Spleen (tissue), 11 donors: ENCODE results near the gene TMEM214. TPM values are rescaled to one million over a fixed set of nuclear protein-coding genes. Genes with fewer than 3 reads are reported as not detected.

ENCODE experiments used
- DNase-seq: peaks from one replicate; pipeline ENCODE4 v3.0.0-alpha.2; 2020
- H3K27ac ChIP-seq, 8 donors: fragments of 200-600 bp; sonication (generic) in 7 of 8; 1 replicate in 4 of 8; 2 replicates in 4 of 8; pipeline versions ENCODE4 v1.5.0 to v1.8.0; 2016 to 2021; ENCODE audit warnings: inconsistent platforms in 4 of 8, mild to moderate bottlenecking in 4 of 8, moderate library complexity in 1 of 8
- H3K27me3 ChIP-seq, 7 donors: fragments of 200-600 bp; sonication (generic) in 6 of 7; replicated peaks in 1 of 7; 1 replicate in 4 of 7; 2 replicates in 3 of 7; pipeline versions ENCODE4 v1.5.0 to v1.8.0; 2016 to 2021; ENCODE audit warnings: inconsistent platforms in 3 of 7, mild to moderate bottlenecking in 1 of 7
- H3K36me3 ChIP-seq, 6 donors: fragments of 200-600 bp; sonication (generic) in 5 of 6; 1 replicate in 4 of 6; 2 replicates in 2 of 6; pipeline versions ENCODE4 v1.5.0 to v1.8.0; 2016 to 2021; ENCODE audit warnings: inconsistent platforms in 2 of 6
- H3K4me1 ChIP-seq, 6 donors: fragments of 200-600 bp; sonication (generic) in 5 of 6; 1 replicate in 3 of 6; 2 replicates in 3 of 6; pipeline versions ENCODE4 v1.5.0 to v1.8.0; 2016 to 2021; ENCODE audit warnings: inconsistent platforms in 3 of 6
- H3K4me3 ChIP-seq, 8 donors: fragments of 200-600 bp; sonication (generic) in 7 of 8; 1 replicate in 4 of 8; 2 replicates in 4 of 8; pipeline versions ENCODE4 v1.5.0 to v1.8.0; 2016 to 2021; ENCODE audit warnings: inconsistent platforms in 4 of 8, mild to moderate bottlenecking in 4 of 8, moderate library complexity in 2 of 8
- H3K9me3 ChIP-seq, 8 donors: fragments of 200-600 bp; sonication (generic) in 7 of 8; 1 replicate in 4 of 8; 2 replicates in 4 of 8; pipeline versions ENCODE4 v1.5.0 to v1.8.0; 2016 to 2021; ENCODE audit warnings: inconsistent platforms in 4 of 8
- POLR2A ChIP-seq, 3 donors: fragments of 450-650 bp; IDR thresholded peaks; one replicate each; pipeline ENCODE4 v1.5.1; 2017; ENCODE audit warnings: antibody characterized with exemption in 3 of 3, mild to moderate bottlenecking in 1 of 3
- POLR2AphosphoS5 ChIP-seq, 3 donors: sonication (generic); formaldehyde crosslinking; IDR thresholded peaks; one replicate each; pipeline ENCODE4 v1.5.1; 2017; ENCODE audit warnings: antibody characterized with exemption in 3 of 3
- WGBS, 5 donors: extraction: QIAGEN DNeasy Blood & Tissue Kit in 3 of 5; methylation state at CpG; one replicate each; pipeline versions ENCODE4 v1.1.5 to v1.1.7; 2013 to 2018; 5-methylcytosine and 5-hydroxymethylcytosine counted together
- intact Hi-C: fragments of 100-400 bp; cut with DNase I; formaldehyde crosslinking; loops from one replicate; pipeline ENCODE4 v1.15.0; 2023; ENCODE audit warnings: low total_unique reads
- polyA plus RNA-seq, 3 donors: library from polyadenylated mRNA; stranded (reverse); fragments of 200-250 nt; gene quantifications; one replicate each; pipeline ENCODE4 v1.2.1, GENCODE V29; 2013
- total RNA-seq, 7 donors: library from RNA; depleted of rRNA in 3 of 7; stranded (reverse); fragments of >200 nt in 3 of 7; fragmentation: NEBNext Ultra II Directional in 4 of 7; extraction: Animal tissue kit (Norgen Biotek cat#: 25700) in 4 of 7; gene quantifications; one replicate each; pipeline versions ENCODE4 v1.1.0 to v1.2.1, GENCODE V29; 2016 to 2021
- TF ChIP-seq, protein P1 (sequence below), 11 experiments: fragments of 200-600 bp in 7 of 11; fragments of 450-650 bp in 4 of 11; sonication (generic) in 4 of 11; IDR thresholded peaks in 8 of 11; conservative IDR thresholded peaks in 3 of 11; 1 replicate in 7 of 11; 2 replicates in 4 of 11; pipeline versions ENCODE4 v1.4.0 to v1.8.0; 2016 to 2021; ENCODE audit warnings: antibody characterized with exemption in 11 of 11, inconsistent platforms in 4 of 11, mild to moderate bottlenecking in 1 of 11
- donor health status: healthy with polysubstance abuse.
- donor health status: DM: no; HTN: no; CAD: no; lungs with moderate emphysema.
- donor health status: DM: no; HTN: no; CAD: no.
- donor health status: Bipolar disorder and iron deficiency.
- donor health status: healthy.
- donor health status: DM: no; HTN: no; CAD: no.
- donor health status: DM: yes; HTN: yes; CAD: no.

TMEM214 gene
- total and polyA plus RNA-seq, 10 donors: 22.3 to 93.1 (median 68.8) TPM

DNA sequence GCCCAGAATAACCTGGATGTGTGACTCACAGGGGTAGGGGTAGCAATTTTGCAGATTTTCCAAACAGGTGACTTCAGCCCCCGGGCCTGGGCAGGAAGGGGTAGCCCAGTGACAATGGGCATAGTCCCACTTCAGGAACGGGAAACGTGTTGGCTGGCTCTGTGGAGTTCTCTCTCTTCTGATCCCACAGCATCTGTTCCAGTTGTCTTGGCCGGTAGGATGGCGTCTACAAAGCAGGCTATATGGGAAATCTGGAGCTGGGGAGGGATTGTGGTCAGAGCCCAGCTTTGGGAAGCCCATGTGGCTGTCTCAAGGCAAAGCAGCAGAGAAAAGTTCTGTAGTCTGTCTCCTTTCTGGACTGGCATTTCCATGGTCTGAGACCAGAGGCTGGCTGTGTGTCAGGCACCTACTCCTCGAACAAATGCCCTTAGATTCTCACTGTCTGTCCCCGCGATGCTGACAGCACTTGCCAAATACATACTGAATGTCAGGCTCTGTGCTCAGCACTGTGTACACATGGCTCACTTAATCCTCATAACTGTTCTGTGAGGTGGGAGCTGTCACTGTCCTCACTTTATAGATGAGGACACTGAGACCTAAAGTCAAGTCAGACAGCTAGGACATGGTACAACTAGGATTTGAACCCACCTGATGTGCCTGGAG lies 17.9 kb upstream of the TMEM214 start:
- intact Hi-C loops: loop anchor here (5.0 kb wide), 1 partner anchor 58 kb away; no protein-coding TSS in a partner anchor
- WGBS, 5 donors: 86 to 96% (median 92%) methylated on average over 7 to 8 of the region's 8 CpGs

DNA sequence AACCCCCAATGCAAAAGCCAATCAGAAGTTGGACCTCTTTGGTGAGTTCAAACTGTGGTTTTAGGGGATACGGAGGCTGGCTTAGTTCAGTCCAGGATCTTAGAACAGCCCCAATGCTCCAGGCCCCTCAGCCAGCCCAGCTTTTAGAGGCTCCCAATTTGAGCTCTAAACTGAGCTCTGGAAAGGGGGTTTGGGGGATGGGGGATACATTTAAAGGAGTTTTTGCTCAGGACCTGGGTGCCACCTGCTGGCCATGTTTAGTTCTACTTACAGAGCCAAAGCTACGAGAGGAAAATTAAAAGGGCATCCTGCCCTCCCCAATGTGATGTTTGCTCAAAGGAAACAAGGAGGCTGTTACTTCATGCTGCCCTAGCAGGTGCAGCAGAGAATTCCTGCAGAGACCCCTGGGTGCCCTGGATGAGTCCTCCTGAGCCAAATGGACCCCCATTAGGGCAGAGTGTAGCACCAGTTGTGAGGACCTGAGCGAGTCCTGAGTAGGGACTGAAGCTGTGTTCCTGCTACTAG lies 15.9 kb upstream of the TMEM214 start:
- no peaks in the 10 kb centered on the region for H3K36me3 ChIP-seq
- no peaks in the 10 kb centered on the region for H3K9me3 ChIP-seq
- peaks cover 0 to 30% (median 5%) of the 10 kb centered on the region in 6 donors for H3K4me1 ChIP-seq
- DNase-seq: no peak
- peak overlapping the region in 2 of 8 donors; percentile 44 to 50 for H3K27ac ChIP-seq
- intact Hi-C loops: loop anchor here (5.0 kb wide), 1 partner anchor 60 kb away; no protein-coding TSS in a partner anchor
- TF ChIP-seq POLR2A (IDR thresholded peaks at IDR 0.05): no peak
- TF ChIP-seq, protein P1, sequence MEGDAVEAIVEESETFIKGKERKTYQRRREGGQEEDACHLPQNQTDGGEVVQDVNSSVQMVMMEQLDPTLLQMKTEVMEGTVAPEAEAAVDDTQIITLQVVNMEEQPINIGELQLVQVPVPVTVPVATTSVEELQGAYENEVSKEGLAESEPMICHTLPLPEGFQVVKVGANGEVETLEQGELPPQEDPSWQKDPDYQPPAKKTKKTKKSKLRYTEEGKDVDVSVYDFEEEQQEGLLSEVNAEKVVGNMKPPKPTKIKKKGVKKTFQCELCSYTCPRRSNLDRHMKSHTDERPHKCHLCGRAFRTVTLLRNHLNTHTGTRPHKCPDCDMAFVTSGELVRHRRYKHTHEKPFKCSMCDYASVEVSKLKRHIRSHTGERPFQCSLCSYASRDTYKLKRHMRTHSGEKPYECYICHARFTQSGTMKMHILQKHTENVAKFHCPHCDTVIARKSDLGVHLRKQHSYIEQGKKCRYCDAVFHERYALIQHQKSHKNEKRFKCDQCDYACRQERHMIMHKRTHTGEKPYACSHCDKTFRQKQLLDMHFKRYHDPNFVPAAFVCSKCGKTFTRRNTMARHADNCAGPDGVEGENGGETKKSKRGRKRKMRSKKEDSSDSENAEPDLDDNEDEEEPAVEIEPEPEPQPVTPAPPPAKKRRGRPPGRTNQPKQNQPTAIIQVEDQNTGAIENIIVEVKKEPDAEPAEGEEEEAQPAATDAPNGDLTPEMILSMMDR (IDR thresholded peaks at IDR 0.05 in 8 of 11, conservative IDR thresholded peaks at IDR 0.05 in 3 of 11): peak in 10 of 11 experiments; percentile 25 to 77 (median 60)
- WGBS, 5 donors: 48 to 65% (median 62%) methylated on average over 3 of the region's 3 CpGs
- no peak overlapping the region for H3K4me3 ChIP-seq
- H3K27me3 ChIP-seq: no peaks in the 10 kb centered on the region

More for the DNA sequence above, 17.9 kb upstream of the TMEM214 start:
- no peak for TF ChIP-seq POLR2AphosphoS5 (IDR thresholded peaks at IDR 0.05)
- no peak for TF ChIP-seq POLR2A (IDR thresholded peaks at IDR 0.05)
- TF ChIP-seq, protein P1 (IDR thresholded peaks at IDR 0.05 in 8 of 11, conservative IDR thresholded peaks at IDR 0.05 in 3 of 11): no peak
- DNase-seq: no peak
- H3K27me3 ChIP-seq: no peaks in the 10 kb centered on the region
- H3K9me3 ChIP-seq: no peaks in the 10 kb centered on the region
- H3K36me3 ChIP-seq: no peaks in the 10 kb centered on the region
- H3K27ac ChIP-seq: peak overlapping the region in 4 of 8 donors; percentile 6 to 50 (median 32)
- peaks cover 0 to 31% (median 5%) of the 10 kb centered on the region in 6 donors for H3K4me1 ChIP-seq
- H3K4me3 ChIP-seq: no peak overlapping the region

DNA sequence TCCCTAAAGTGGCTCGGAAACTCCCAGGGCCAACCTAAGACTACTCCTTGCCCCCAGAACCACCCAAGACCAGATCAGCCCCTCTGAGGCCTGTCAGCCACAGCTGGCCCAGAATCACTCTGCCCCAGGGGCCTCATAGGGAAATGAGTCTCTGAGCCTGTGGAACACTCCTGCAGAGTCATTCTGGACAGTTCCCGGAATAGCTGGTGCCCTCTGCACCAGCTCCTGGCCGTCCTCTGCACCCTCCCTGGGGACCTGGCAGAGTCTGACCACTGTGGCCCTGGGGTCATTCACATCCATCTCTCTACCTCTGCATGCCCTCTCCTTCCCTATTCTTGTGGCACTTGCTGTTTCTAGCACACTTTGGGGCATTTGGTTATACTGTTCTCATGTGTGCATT lies 14.6 kb upstream of the TMEM214 start:
- Histone ChIP-seq H3K9me3 (no peaks in the 10 kb centered on the region), H3K27me3 (no peaks in the 10 kb centered on the region), H3K4me3 (no peak overlapping the region), H3K36me3 (peaks cover 0 to 12% (median 0%) of the 10 kb centered on the region in 6 donors), H3K27ac (no peak overlapping the region), H3K4me1 (peaks cover 0 to 30% (median 5%) of the 10 kb centered on the region in 6 donors)
- no peak for DNase-seq
- TF ChIP-seq POLR2A (IDR thresholded peaks at IDR 0.05) (no peak), POLR2AphosphoS5 (IDR thresholded peaks at IDR 0.05) (no peak)
- TF ChIP-seq, protein P1 (IDR thresholded peaks at IDR 0.05 in 8 of 11, conservative IDR thresholded peaks at IDR 0.05 in 3 of 11): no peak
- 75 to 87% (median 80%) methylated on average over 3 of the region's 3 CpGs for WGBS, 5 donors
- intact Hi-C loops: loop anchor here (5.0 kb wide), 1 partner anchor 61 kb away; no protein-coding TSS in a partner anchor

DNA sequence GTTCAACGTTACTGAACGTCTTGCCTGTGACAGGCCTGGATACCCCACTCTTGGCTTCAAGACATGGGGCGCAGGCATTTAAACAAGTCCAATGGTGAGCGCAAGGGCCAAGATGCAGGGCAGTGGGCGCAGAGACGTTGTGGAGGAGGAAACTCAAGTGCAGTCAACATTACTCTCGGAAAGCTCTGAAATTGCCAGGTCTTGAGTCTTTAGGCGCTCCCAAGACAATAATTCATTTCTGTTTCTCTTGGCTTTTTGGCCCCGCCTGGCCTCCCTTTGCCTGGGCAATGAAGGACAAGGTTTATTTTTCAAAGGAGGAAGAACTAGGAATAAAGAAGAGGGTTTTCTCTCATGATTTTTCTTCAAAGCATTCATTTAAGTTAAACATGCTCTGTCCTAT lies 13.3 kb upstream of the TMEM214 start:
- Histone ChIP-seq H3K9me3 (no peaks in the 10 kb centered on the region), H3K36me3 (peaks cover 0 to 25% (median 7%) of the 10 kb centered on the region in 6 donors), H3K27me3 (no peaks in the 10 kb centered on the region), H3K27ac (peak overlapping the region in 6 of 8 donors; percentile 29 to 76 (median 62)), H3K4me3 (no peak overlapping the region), H3K4me1 (peaks cover 0 to 30% (median 5%) of the 10 kb centered on the region in 6 donors)
- DNase-seq: no peak
- intact Hi-C loops: loop anchor here (5.0 kb wide), 1 partner anchor 62 kb away; no protein-coding TSS in a partner anchor
- WGBS, 5 donors: 89 to 96% (median 92%) methylated on average over 9 of the region's 9 CpGs
- TF ChIP-seq POLR2A (IDR thresholded peaks at IDR 0.05): no peak
- TF ChIP-seq POLR2AphosphoS5 (IDR thresholded peaks at IDR 0.05): no peak
